ENCODE results near the gene MYO9A. TPM values are rescaled to one million over a fixed set of nuclear protein-coding genes. Genes with fewer than 3 reads are reported as not detected.

MYO9A gene
- total RNA-seq, 8 experiments from 2014 or later, result 22.3 to 42.1 (median 31.6) TPM

DNA sequence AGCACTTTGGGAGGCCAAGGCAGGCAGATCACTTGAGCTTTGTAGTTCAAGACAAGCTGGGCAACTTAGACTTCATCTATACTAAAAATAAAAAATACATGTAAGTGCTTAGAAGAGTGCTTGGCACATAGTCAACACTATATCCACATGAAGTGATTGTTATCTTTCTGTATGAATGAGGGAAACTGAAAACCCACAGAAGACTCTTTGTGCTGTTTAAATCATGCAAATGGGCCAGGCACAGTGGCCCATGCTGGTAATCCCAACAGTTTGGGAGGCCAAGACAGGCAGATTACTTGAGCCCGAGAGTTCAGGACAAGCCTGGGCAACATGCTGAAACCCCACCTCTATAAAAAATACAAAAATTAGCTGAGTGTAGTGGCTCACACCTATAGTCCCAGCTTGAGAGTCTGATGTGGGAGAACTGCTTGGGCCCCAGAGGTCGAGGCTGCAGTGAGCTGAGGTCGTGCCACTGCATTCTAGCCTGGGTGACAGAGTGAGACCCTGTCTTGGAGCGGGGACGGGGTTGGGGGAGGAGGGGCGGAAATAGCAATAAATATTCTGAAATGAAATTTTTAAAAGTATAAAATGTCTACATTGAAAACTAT is 177.9 kb downstream of the MYO9A start:
- in situ Hi-C loops (cut with MboI; ENCODE audit: low pct_unique_long_range_greater_than_20kb in 2 of 9, low sequenced_read_pairs in 9 of 9, unreplicated experiment in 9 of 9), result no loop called here
- Histone ChIP-seq H3K27ac (no peak overlapping the region), H3K4me1 (replicated peaks in 1 of 2) (no peaks in the 10 kb centered on the region), H3K4me3 (no peak overlapping the region)
- 80 to 100% (median 100%) methylated on average over 1 to 4 of the region's 6 CpGs; no CpG with 5 or more reads in 3 of the 10 experiments for WGBS, 10 experiments
- ATAC-seq (replicated peaks in 6 of 8), result no peak

DNA sequence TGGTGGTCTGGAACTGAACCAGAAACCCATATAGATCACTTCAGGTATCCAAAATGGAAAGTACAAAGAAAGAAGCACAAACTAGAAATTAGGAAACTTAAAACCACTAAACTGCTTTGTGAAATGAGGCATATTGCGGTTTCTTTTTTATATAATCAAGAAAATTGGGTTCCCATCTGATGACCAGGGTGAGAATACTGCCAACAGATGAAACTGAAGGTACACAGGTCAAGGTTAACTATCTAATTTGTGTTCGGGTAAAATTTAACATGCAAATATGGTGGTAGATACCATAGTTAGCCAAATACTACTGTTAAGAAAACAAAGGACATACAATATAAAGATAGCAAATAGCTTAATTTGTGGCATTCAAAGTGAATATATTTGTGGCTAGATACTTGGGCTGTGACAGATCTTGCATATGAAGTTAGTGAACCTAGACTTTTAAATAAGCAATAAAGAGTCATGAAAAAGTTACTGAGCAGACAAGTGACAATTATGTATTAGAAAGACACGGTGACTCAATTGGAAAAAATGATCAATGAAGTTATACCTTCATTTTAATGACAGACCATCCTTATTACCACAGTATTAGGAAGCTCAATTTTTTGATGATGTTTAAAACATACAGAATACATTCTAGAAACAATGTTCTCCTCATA is 180.2 kb downstream of the MYO9A start:
- no peaks in the 10 kb centered on the region for H3K4me1 ChIP-seq (replicated peaks in 1 of 2)

DNA sequence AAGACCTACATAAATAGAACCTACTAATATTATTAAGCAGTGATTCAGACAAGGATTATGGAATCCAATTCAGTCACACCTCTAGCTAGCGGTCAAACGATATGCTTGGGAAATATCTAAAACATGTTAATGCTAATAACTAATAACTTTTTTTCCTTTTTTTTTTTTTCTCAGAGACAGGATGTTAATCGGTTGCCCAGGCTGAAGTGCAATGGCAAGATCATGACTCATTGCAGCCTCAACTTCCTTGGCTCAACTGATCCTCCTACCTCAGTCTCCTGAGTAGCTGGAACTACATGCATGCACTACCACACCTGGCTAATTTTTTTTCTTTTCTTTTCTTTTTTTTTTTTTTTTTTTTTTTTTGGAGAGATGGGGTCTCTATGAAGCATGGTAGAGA is 183.5 kb downstream of the MYO9A start:
- WGBS, 10 experiments, result 62 to 100% (median 71%) methylated on average over 1 to 3 of the region's 3 CpGs; no CpG with 5 or more reads in 1 of the 10 experiments
- in situ Hi-C loops (cut with MboI; ENCODE audit: low pct_unique_long_range_greater_than_20kb in 2 of 9, low sequenced_read_pairs in 9 of 9, unreplicated experiment in 9 of 9), result no loop called here

More for the DNA sequence above, 180.2 kb downstream of the MYO9A start:
- ATAC-seq (replicated peaks in 6 of 8), result no peak
- H3K27ac ChIP-seq, result no peak overlapping the region
- in situ Hi-C loops (cut with MboI; ENCODE audit: low pct_unique_long_range_greater_than_20kb in 2 of 9, low sequenced_read_pairs in 9 of 9, unreplicated experiment in 9 of 9), result no loop called here
- WGBS, 10 experiments, result 79 to 100% (median 96%) methylated on average over 1 to 3 of the region's 3 CpGs
- no peak overlapping the region for H3K4me3 ChIP-seq

DNA sequence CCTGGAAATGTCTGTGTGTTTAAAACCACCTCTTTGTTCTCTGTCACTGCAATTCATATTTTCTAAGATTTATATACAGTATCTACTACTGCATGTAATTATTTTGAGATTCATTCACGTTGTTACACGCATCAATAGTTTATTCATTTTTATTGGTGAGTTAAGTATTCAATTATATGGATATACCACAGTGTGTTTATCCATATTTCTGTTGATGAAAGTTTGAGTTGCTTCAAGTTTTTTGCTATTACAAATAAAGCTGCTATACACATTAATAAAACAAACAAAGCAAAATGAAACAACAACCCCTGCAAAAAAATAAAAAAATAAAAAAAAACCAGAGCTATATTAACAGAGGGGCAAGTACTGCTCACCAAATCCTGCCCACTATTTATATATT is 185.3 kb downstream of the MYO9A start:
- Histone ChIP-seq H3K4me3 (no peak overlapping the region), H3K27ac (no peak overlapping the region), H3K4me1 (replicated peaks in 1 of 2) (no peaks in the 10 kb centered on the region)
- in situ Hi-C loops (cut with MboI; ENCODE audit: low pct_unique_long_range_greater_than_20kb in 2 of 9, low sequenced_read_pairs in 9 of 9, unreplicated experiment in 9 of 9), result no loop called here
- 82 to 100% (median 93%) methylated on average over 1 to 2 of the region's 2 CpGs; no CpG with 5 or more reads in 2 of the 10 experiments for WGBS, 10 experiments
- no peak for ATAC-seq (replicated peaks in 6 of 8)

More for the DNA sequence above, 183.5 kb downstream of the MYO9A start:
- no peak for ATAC-seq (replicated peaks in 6 of 8)
- no peak overlapping the region for H3K4me3 ChIP-seq
- no peaks in the 10 kb centered on the region for H3K4me1 ChIP-seq (replicated peaks in 1 of 2)
- no peak overlapping the region for H3K27ac ChIP-seq

DNA sequence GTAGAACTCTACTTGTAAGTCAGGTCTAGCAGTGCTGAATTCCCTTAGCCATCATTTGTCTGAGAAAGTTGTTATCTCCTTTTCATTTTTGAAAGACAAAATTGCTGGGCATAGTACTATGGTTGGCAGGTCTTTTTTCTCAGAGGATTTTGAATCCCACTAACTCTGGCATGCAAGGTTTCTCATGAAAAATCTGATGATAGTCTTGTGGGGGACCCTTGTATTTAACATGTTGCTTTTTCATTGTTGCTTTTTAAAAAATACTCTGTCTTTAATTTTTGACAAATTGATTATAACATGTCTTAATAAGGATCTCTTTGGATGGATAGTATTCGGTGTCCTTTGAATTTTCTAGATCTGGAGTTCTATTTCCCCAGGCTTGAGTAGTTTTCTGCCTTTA is 186.7 kb downstream of the MYO9A start:
- 75 to 100% (median 100%) methylated on average over 1 of the region's 1 CpG for WGBS, 10 experiments
- in situ Hi-C loops (cut with MboI; ENCODE audit: low pct_unique_long_range_greater_than_20kb in 2 of 9, low sequenced_read_pairs in 9 of 9, unreplicated experiment in 9 of 9), result no loop called here
- Histone ChIP-seq H3K4me1 (replicated peaks in 1 of 2) (no peaks in the 10 kb centered on the region), H3K4me3 (no peak overlapping the region), H3K27ac (no peak overlapping the region)
- no peak for ATAC-seq (replicated peaks in 6 of 8)

DNA sequence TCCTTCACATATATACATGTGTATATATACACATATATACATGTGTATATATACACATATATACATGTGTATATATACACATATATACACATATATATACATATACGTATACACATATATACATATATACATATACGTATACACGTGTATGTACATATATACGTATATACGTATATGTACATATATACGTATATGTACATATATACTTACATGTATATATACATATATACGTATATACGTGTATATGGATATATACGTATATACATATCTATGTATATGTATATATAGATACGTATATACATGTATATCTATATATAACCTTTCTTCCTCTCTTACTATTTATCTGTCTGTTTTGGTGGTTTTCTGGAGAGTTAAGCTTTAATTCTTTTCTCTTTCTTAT is 192.8 kb downstream of the MYO9A start:
- H3K4me1 ChIP-seq (replicated peaks in 1 of 2), result no peaks in the 10 kb centered on the region
- ATAC-seq (replicated peaks in 6 of 8), result no peak
- no peak overlapping the region for H3K27ac ChIP-seq
- 77 to 100% (median 90%) methylated on average over 2 to 9 of the region's 10 CpGs; no CpG with 5 or more reads in 1 of the 10 experiments for WGBS, 10 experiments
- in situ Hi-C loops (cut with MboI; ENCODE audit: low pct_unique_long_range_greater_than_20kb in 2 of 9, low sequenced_read_pairs in 9 of 9, unreplicated experiment in 9 of 9), result no loop called here
- no peak overlapping the region for H3K4me3 ChIP-seq

DNA sequence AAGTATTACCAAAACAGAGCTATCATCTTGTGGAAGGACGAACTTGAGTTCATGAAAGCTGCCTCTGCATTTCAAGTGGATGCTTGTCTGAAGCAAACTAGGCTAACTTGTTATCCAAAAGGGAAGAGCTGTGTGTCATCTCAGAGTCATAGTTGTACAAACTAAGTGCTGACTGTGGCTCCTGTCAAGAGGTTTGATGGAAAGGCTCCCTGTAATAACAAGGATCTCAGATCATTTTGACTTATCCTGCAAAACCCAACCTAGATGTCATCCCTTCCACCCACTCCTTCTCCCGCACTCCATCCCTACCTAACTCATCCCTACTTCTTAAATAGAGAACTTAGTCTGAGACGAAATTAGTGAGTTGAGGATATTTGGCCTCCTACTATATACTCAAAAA is 196.8 kb downstream of the MYO9A start:
- ATAC-seq (replicated peaks in 6 of 8), result no peak
- in situ Hi-C loops (cut with MboI; ENCODE audit: low pct_unique_long_range_greater_than_20kb in 2 of 9, low sequenced_read_pairs in 9 of 9, unreplicated experiment in 9 of 9), result no loop called here
- 63 to 100% (median 90%) methylated on average over 1 to 3 of the region's 3 CpGs; no CpG with 5 or more reads in 1 of the 10 experiments for WGBS, 10 experiments

DNA sequence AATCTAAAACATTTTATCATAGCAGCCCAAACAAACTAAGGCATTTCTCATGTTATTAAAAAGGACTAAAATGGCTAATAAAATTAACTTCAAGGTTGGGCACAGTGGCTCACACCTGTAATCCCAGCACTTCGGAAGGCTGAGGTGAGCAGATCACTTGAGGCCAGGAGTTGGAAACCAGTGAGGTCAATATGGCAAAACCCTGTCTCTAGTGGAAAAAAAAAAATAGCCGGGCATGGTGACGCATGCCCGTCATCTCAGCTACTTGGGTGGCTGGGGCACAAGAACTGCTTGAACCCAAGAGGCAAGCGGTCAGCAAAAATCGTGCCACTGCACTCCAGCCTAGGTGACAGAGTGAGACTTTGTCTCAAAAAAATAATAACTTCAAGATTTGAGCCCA is 197.4 kb downstream of the MYO9A start:
- H3K4me1 ChIP-seq (replicated peaks in 1 of 2), result no peaks in the 10 kb centered on the region
- no peak overlapping the region for H3K27ac ChIP-seq
- in situ Hi-C loops (cut with MboI; ENCODE audit: low pct_unique_long_range_greater_than_20kb in 2 of 9, low sequenced_read_pairs in 9 of 9, unreplicated experiment in 9 of 9), result no loop called here
- no peak for ATAC-seq (replicated peaks in 6 of 8)
- H3K4me3 ChIP-seq, result no peak overlapping the region
- WGBS, 10 experiments, result 92 to 100% (median 97%) methylated on average over 3 to 6 of the region's 6 CpGs

More for the DNA sequence above, 196.8 kb downstream of the MYO9A start:
- Histone ChIP-seq H3K4me3 (no peak overlapping the region), H3K4me1 (replicated peaks in 1 of 2) (no peaks in the 10 kb centered on the region), H3K27ac (no peak overlapping the region)

DNA sequence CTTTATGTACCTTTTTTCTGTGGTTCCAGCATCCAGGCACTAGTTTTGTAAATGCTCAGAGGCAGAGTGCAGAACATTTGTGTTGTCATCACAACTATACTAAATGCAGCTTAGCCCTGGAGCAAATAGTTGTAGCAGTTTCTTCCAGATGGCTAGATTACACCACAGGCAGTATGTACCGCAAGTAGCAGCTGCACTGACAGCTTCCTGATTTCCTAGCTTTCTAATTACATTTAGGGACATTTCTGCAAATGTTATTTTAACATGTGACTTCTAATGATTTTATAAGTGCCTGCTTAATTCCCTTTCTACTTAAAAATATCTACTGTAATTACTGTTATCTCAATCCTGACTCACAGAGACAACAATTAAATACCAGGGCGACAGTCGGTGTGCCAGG is 201.1 kb downstream of the MYO9A start:
- no peak overlapping the region for H3K27ac ChIP-seq
- H3K4me3 ChIP-seq, result no peak overlapping the region
- 43 to 100% (median 85%) methylated on average over 1 to 3 of the region's 3 CpGs; no CpG with 5 or more reads in 4 of the 10 experiments for WGBS, 10 experiments
- in situ Hi-C loops (cut with MboI; ENCODE audit: low pct_unique_long_range_greater_than_20kb in 2 of 9, low sequenced_read_pairs in 9 of 9, unreplicated experiment in 9 of 9), result no loop called here
- ATAC-seq (replicated peaks in 6 of 8), result peak in 4 of 8 experiments; percentile 28 to 87 (median 62)
- no peaks in the 10 kb centered on the region for H3K4me1 ChIP-seq (replicated peaks in 1 of 2)

DNA sequence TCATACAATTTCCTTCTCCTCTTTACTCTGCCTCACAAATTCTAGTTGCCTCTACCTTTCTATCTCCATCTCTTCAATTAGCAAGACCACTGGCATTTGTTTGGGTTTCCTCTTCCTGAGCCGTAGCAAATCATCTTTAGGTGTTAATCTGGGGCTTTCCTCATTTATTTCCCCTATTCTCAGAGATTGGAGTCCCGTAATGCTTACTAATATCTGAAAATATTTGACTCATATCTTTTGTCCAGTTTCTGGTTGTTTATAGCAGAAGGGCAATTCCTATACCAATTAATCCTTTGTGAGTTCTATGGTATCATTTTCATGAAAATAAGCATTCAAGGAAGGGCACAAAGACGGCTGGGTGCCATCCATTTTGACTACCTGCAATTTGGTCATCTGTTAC is 203.9 kb downstream of the MYO9A start:
- Histone ChIP-seq H3K27ac (no peak overlapping the region), H3K4me3 (no peak overlapping the region), H3K4me1 (replicated peaks in 1 of 2) (no peaks in the 10 kb centered on the region)
- 95 to 100% (median 100%) methylated on average over 1 to 3 of the region's 3 CpGs; no CpG with 5 or more reads in 1 of the 10 experiments for WGBS, 10 experiments
- in situ Hi-C loops (cut with MboI; ENCODE audit: low pct_unique_long_range_greater_than_20kb in 2 of 9, low sequenced_read_pairs in 9 of 9, unreplicated experiment in 9 of 9), result no loop called here
- no peak for ATAC-seq (replicated peaks in 6 of 8)

DNA sequence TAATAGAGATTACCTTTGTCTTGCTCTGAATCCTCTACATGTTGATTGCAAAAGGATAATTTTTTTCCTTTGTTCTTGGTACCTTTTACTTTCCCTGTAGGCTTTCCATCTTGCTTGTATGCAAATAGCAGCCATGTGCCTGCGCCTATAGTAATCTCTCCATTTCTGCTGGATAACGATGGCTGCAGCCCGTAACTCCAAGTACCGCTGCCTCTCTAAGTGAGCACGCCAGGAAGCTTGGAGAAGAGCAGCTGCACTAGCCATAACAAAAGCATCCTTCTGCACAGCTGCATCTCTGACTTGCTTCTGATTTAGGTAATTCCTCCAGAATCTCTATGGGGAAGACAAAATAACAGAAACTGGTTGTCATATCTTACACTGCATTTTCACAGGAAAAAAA is 218.3 kb downstream of the MYO9A start:
- no peaks in the 10 kb centered on the region for H3K4me1 ChIP-seq (replicated peaks in 1 of 2)
- in situ Hi-C loops (cut with MboI; ENCODE audit: low pct_unique_long_range_greater_than_20kb in 2 of 9, low sequenced_read_pairs in 9 of 9, unreplicated experiment in 9 of 9), result no loop called here
- WGBS, 10 experiments, result 71 to 100% (median 92%) methylated on average over 1 to 5 of the region's 5 CpGs; no CpG with 5 or more reads in 1 of the 10 experiments
- ATAC-seq (replicated peaks in 6 of 8), result no peak
- no peak overlapping the region for H3K4me3 ChIP-seq
- H3K27ac ChIP-seq, result no peak overlapping the region

DNA sequence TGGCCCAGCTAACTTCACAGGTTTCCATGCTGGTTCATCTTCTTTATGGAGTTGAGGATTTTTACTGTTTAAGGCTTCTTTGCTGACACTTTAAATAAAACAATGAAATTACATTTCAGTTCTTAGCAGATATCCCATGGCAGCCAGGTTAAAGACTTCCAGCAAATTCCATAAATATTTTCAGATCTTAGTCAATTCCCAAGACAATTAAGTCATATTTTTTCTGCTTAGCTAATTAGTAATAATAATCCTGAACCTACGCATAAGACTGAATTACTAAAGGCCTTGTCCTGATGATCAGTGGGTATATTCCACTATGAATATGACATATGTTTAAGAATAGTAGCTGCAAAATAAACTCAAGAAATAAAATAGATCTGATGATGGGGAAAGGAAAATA is 224.3 kb downstream of the MYO9A start:
- in situ Hi-C loops (cut with MboI; ENCODE audit: low pct_unique_long_range_greater_than_20kb in 2 of 9, low sequenced_read_pairs in 9 of 9, unreplicated experiment in 9 of 9), result no loop called here

DNA sequence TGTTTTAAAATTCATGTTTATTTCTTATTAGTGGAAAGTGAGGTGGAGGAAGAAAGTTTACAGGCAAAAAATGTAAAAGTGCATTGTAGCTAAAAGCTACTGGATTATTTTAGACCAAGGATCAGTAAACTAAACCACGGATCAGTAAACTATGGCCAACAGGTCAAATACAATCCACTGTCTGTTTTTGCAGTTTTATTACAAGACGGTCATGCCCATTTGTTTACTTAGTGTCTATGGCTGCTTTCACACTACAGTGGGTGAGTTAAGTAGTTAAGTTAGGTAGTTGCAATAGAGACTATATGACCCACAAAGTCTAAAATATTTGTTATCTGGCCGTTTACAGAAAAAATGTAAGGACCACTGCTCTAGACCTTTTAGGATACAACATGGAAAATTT is 225.6 kb downstream of the MYO9A start:
- no peak for ATAC-seq (replicated peaks in 6 of 8)
- in situ Hi-C loops (cut with MboI; ENCODE audit: low pct_unique_long_range_greater_than_20kb in 2 of 9, low sequenced_read_pairs in 9 of 9, unreplicated experiment in 9 of 9), result no loop called here
- Histone ChIP-seq H3K27ac (no peak overlapping the region), H3K4me3 (no peak overlapping the region), H3K4me1 (replicated peaks in 1 of 2) (no peaks in the 10 kb centered on the region)
- 67 to 100% (median 86%) methylated on average over 1 to 3 of the region's 3 CpGs; no CpG with 5 or more reads in 2 of the 10 experiments for WGBS, 10 experiments

More for the DNA sequence above, 224.3 kb downstream of the MYO9A start:
- WGBS, 10 experiments, result 75 to 100% (median 93%) methylated on average over 1 of the region's 1 CpG; no CpG with 5 or more reads in 2 of the 10 experiments
- no peak for ATAC-seq (replicated peaks in 6 of 8)
- Histone ChIP-seq H3K4me3 (no peak overlapping the region), H3K4me1 (replicated peaks in 1 of 2) (no peaks in the 10 kb centered on the region), H3K27ac (no peak overlapping the region)
